ENCODE results near the gene LRRTM4.

- TF ChIP-seq CTCF (IDR thresholded peaks at IDR 0.05; ENCODE audit: low read length) = no peak
- TF ChIP-seq EZH2 (IDR thresholded peaks at IDR 0.05; ENCODE audit: borderline replicate concordance, low read length) = no peak
These were observed 427.1 kb downstream of the LRRTM4 start for GRCh38 chr2:77095096-77095495.

Measured in OCI-LY1 (cell line).